ENCODE data around the gene PSD2. TPM values are rescaled to one million over a fixed set of nuclear protein-coding genes. Genes with fewer than 3 reads are reported as not detected.

The PSD2 gene
- total RNA-seq, 1 donor from 2014 or later = 0.62 TPM

- Mint-ChIP-seq H3K4me3 (ENCODE audit: unreplicated experiment) (no peak overlapping the region), H3K27me3 (ENCODE audit: unreplicated experiment) (peaks cover 39% of the 10 kb centered on the region), H3K4me1 (ENCODE audit: unreplicated experiment) (no peaks in the 10 kb centered on the region), H3K27ac (ENCODE audit: unreplicated experiment) (no peak overlapping the region), H3K9me3 (ENCODE audit: unreplicated experiment) (no peaks in the 10 kb centered on the region), H3K36me3 (ENCODE audit: unreplicated experiment) (no peaks in the 10 kb centered on the region)
- no peak for DNase-seq (ENCODE audit: extremely low spot score, unreplicated experiment)
- TF ChIP-seq CTCF (IDR thresholded peaks at IDR 0.05) = no peak
Observed at GRCh38 chr5:139862313-139862712, 66.7 kb downstream of the PSD2 start.

- Mint-ChIP-seq H3K27me3 (ENCODE audit: unreplicated experiment) (peaks cover 42% of the 10 kb centered on the region), H3K27ac (ENCODE audit: unreplicated experiment) (no peak overlapping the region), H3K4me1 (ENCODE audit: unreplicated experiment) (no peaks in the 10 kb centered on the region), H3K4me3 (ENCODE audit: unreplicated experiment) (no peak overlapping the region), H3K9me3 (ENCODE audit: unreplicated experiment) (no peaks in the 10 kb centered on the region), H3K36me3 (ENCODE audit: unreplicated experiment) (no peaks in the 10 kb centered on the region)
- DNase-seq (ENCODE audit: extremely low spot score, unreplicated experiment) = no peak
- no peak for TF ChIP-seq CTCF (IDR thresholded peaks at IDR 0.05)
Observed at GRCh38 chr5:139862803-139863202, 67.2 kb downstream of the PSD2 start.

- no peak for DNase-seq (ENCODE audit: extremely low spot score, unreplicated experiment)
- peaks cover 48% of the 10 kb centered on the region for H3K27me3 Mint-ChIP-seq (ENCODE audit: unreplicated experiment)
Observed at GRCh38 chr5:139863361-139863760, 67.8 kb downstream of the PSD2 start.

GRCh38 chr5:139863855-139864558 lies 68.4 kb downstream of the PSD2 start:
- Mint-ChIP-seq H3K4me3 (ENCODE audit: unreplicated experiment) (no peak overlapping the region), H3K36me3 (ENCODE audit: unreplicated experiment) (no peaks in the 10 kb centered on the region), H3K27ac (ENCODE audit: unreplicated experiment) (no peak overlapping the region), H3K4me1 (ENCODE audit: unreplicated experiment) (no peaks in the 10 kb centered on the region), H3K9me3 (ENCODE audit: unreplicated experiment) (no peaks in the 10 kb centered on the region), H3K27me3 (ENCODE audit: unreplicated experiment) (peaks cover 50% of the 10 kb centered on the region)
- DNase-seq (ENCODE audit: extremely low spot score, unreplicated experiment) = no peak
- peak; percentile 86 for TF ChIP-seq CTCF (IDR thresholded peaks at IDR 0.05)

More at GRCh38 chr5:139863361-139863760, 67.8 kb downstream of the PSD2 start:
- TF ChIP-seq CTCF (IDR thresholded peaks at IDR 0.05) = no peak
- Mint-ChIP-seq H3K9me3 (ENCODE audit: unreplicated experiment) (no peaks in the 10 kb centered on the region), H3K36me3 (ENCODE audit: unreplicated experiment) (no peaks in the 10 kb centered on the region), H3K4me3 (ENCODE audit: unreplicated experiment) (no peak overlapping the region), H3K27ac (ENCODE audit: unreplicated experiment) (no peak overlapping the region), H3K4me1 (ENCODE audit: unreplicated experiment) (no peaks in the 10 kb centered on the region)

- Mint-ChIP-seq H3K4me3 (ENCODE audit: unreplicated experiment) (no peak overlapping the region), H3K27me3 (ENCODE audit: unreplicated experiment) (peaks cover 53% of the 10 kb centered on the region), H3K9me3 (ENCODE audit: unreplicated experiment) (no peaks in the 10 kb centered on the region), H3K36me3 (ENCODE audit: unreplicated experiment) (no peaks in the 10 kb centered on the region), H3K27ac (ENCODE audit: unreplicated experiment) (no peak overlapping the region), H3K4me1 (ENCODE audit: unreplicated experiment) (peaks cover 2% of the 10 kb centered on the region)
- no peak for TF ChIP-seq CTCF (IDR thresholded peaks at IDR 0.05)
- no peak for DNase-seq (ENCODE audit: extremely low spot score, unreplicated experiment)
Observed at GRCh38 chr5:139864716-139865483, 69.3 kb downstream of the PSD2 start.
